Transverse colon (tissue), 4 donors: ENCODE results near the gene POLR2E. TPM values are rescaled to one million over a fixed set of nuclear protein-coding genes. Genes with fewer than 3 reads are reported as not detected.

Experiments used
- DNase-seq: peaks from one replicate; pipeline ENCODE4 v3.0.0-alpha.2; 2019
- H3K27ac ChIP-seq, 4 donors: fragments of 200-600 bp; sonication (generic); 2 replicates each; pipeline ENCODE4 v1.5.1; 2016 to 2018; ENCODE audit warnings: inconsistent platforms in 4 of 4
- H3K27me3 ChIP-seq: fragments of 200-600 bp; sonication (generic); 2 replicates; pipeline ENCODE4 v1.5.1; 2017; ENCODE audit warnings: inconsistent platforms
- H3K36me3 ChIP-seq, 4 donors: fragments of 200-600 bp; sonication (generic); 2 replicates each; pipeline ENCODE4 v1.5.1; 2017 to 2019; ENCODE audit warnings: inconsistent platforms in 4 of 4
- H3K4me1 ChIP-seq, 4 donors: fragments of 200-600 bp; sonication (generic); 2 replicates each; pipeline ENCODE4 v1.5.1; 2017 to 2020; ENCODE audit warnings: inconsistent platforms in 4 of 4
- H3K4me3 ChIP-seq, 4 donors: fragments of 200-600 bp; sonication (generic); 1 replicate in 1 of 4; 2 replicates in 3 of 4; pipeline versions ENCODE4 v1.5.1 to v1.6.1; 2017 to 2019; ENCODE audit warnings: inconsistent platforms in 4 of 4
- H3K9me3 ChIP-seq, 2 donors: fragments of 200-600 bp; sonication (generic); 2 replicates each; pipeline ENCODE4 v1.5.1; 2017 to 2019; ENCODE audit warnings: inconsistent platforms in 2 of 2
- EP300 ChIP-seq: sonication (generic); formaldehyde crosslinking; IDR thresholded peaks from one replicate; pipeline ENCODE4 v1.6.1; 2017; ENCODE audit warnings: antibody characterized with exemption, low read depth
- POLR2A ChIP-seq: fragments of 450-650 bp; IDR thresholded peaks from one replicate; pipeline ENCODE4 v1.6.1; 2016; ENCODE audit warnings: antibody characterized with exemption, mild to moderate bottlenecking, moderate library complexity
- POLR2AphosphoS5 ChIP-seq, 3 donors: sonication (generic); formaldehyde crosslinking; IDR thresholded peaks; one replicate each; pipeline ENCODE4 v1.6.1; 2016; ENCODE audit warnings: antibody characterized with exemption in 3 of 3
- WGBS, 2 donors: methylation state at CpG; one replicate each; pipeline ENCODE4 v1.1.5; 2018; ENCODE audit warnings: low coverage in 1 of 2; 5-methylcytosine and 5-hydroxymethylcytosine counted together
- in situ Hi-C, 4 donors: fragments of 200-750 bp; cut with MboI; loops; one replicate each; pipeline versions ENCODE4 v1.15.0 to v1.15.1; 2017; ENCODE audit warnings: low sequenced_read_pairs in 3 of 4, low pct_ligation_motif_present in 1 of 4, low pct_unique_long_range_greater_than_20kb in 1 of 4
- intact Hi-C: fragments of 100-400 bp; cut with DNase I; formaldehyde crosslinking; loops from one replicate; pipeline ENCODE4 v1.15.1; 2023; ENCODE audit warnings: low total_unique reads
- total RNA-seq, 4 donors: library from RNA; depleted of rRNA; stranded (reverse); fragments of >200 nt; gene quantifications; one replicate each; pipeline ENCODE4 v1.1.0, GENCODE V29; 2016
- TF ChIP-seq, protein P1 (sequence below), 5 experiments: fragments of 200-600 bp in 3 of 5; fragments of 450-650 bp in 2 of 5; sonication (generic) in 3 of 5; IDR thresholded peaks; 1 replicate in 2 of 5; 2 replicates in 3 of 5; pipeline ENCODE4 v1.5.1; 2016 to 2017; ENCODE audit warnings: antibody characterized with exemption in 5 of 5, inconsistent platforms in 3 of 5, mild to moderate bottlenecking in 2 of 5, moderate library complexity in 1 of 5

POLR2E gene
- total RNA-seq, 4 donors from 2014 or later = 74.8 to 167 (median 103) TPM

DNA sequence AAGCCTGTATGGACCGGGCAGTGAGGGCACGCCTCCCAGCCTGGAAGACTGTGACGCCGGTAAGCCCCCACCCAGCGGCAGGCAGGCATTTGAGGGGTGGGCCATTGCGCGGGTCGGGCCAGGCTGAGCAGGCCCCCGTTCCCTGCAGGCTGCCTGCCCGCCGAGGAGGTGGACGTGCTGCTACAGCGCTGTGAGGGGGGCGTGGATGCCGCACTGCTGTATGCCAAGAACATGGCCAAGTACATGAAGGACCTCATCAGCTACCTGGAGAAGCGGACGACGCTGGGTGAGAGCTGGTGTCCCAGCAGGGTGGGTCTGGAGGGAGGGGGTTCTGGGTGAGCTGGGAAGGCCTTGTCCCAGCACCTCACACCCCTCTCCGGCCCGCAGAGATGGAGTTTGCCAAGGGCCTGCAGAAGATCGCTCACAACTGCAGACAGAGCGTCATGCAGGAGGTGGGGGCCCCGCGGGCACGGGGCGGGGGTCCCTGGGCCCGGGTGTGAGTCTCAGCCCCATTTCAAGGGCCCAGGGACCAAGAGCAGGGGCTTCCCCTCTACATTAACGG, 21.1 kb downstream of the POLR2E start:
- 73% methylated on average over 25 of the region's 28 CpGs; no CpG with 5 or more reads in 1 of the 2 donors for WGBS, 2 donors
- Histone ChIP-seq H3K4me3 (peak overlapping the region in 2 of 4 donors; percentile 33 to 41), H3K27me3 (peaks cover 42% of the 10 kb centered on the region), H3K9me3 (no peaks in the 10 kb centered on the region), H3K4me1 (peaks cover 5 to 69% (median 36%) of the 10 kb centered on the region in 4 donors), H3K27ac (peak overlapping the region; percentile 44 to 74 (median 67)), H3K36me3 (no peaks in the 10 kb centered on the region)
- DNase-seq = no peak
- in situ Hi-C loops (no loop called here), intact Hi-C loops (no loop called here)
- TF ChIP-seq, protein P1, sequence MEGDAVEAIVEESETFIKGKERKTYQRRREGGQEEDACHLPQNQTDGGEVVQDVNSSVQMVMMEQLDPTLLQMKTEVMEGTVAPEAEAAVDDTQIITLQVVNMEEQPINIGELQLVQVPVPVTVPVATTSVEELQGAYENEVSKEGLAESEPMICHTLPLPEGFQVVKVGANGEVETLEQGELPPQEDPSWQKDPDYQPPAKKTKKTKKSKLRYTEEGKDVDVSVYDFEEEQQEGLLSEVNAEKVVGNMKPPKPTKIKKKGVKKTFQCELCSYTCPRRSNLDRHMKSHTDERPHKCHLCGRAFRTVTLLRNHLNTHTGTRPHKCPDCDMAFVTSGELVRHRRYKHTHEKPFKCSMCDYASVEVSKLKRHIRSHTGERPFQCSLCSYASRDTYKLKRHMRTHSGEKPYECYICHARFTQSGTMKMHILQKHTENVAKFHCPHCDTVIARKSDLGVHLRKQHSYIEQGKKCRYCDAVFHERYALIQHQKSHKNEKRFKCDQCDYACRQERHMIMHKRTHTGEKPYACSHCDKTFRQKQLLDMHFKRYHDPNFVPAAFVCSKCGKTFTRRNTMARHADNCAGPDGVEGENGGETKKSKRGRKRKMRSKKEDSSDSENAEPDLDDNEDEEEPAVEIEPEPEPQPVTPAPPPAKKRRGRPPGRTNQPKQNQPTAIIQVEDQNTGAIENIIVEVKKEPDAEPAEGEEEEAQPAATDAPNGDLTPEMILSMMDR (IDR thresholded peaks at IDR 0.05) = no peak

DNA sequence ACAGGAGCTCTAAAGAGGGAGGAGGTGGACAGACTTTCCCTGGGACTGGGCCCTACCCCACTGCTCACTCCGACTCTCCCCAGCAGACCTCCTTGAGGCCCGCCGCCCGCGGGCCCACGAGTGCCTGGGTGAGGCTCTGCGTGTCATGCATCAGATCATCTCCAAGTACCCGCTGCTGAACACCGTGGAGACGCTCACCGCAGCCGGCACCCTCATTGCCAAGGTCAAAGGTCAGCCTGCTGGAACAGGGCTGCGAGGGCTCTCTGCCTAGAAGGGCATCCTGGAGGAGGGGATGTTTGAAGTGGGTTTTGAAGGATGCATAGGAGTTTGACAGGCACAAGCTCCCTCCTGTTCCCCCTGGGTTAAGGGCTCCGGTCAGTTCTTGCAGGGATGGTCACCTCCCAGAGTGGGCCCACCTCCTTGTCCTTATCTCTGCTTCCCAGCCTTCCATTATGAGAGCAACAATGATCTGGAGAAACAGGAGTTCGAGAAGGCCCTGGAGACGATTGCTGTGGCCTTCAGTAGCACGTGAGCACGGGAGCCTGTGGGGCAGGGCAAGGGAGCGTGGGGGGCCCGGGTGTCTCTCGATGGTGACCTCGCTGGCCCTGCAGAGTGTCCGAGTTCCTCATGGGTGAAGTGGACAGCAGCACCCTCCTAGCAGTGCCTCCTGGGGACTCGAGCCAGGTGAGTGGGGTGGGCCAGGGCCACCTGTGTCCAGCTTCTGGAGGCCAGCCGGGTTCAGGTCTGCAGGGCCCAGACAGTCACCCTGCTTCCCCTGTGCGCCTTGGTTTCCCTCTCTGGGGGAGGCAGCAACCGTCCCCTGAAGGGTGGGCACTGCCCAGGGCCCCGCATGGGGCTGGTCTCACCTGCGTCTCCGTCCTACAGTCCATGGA, 21.9 kb downstream of the POLR2E start:
- WGBS, 2 donors = 83% methylated on average over 25 of the region's 30 CpGs; no CpG with 5 or more reads in 1 of the 2 donors
- no peak overlapping the region for H3K27ac ChIP-seq
- intact Hi-C loops = no loop called here

DNA sequence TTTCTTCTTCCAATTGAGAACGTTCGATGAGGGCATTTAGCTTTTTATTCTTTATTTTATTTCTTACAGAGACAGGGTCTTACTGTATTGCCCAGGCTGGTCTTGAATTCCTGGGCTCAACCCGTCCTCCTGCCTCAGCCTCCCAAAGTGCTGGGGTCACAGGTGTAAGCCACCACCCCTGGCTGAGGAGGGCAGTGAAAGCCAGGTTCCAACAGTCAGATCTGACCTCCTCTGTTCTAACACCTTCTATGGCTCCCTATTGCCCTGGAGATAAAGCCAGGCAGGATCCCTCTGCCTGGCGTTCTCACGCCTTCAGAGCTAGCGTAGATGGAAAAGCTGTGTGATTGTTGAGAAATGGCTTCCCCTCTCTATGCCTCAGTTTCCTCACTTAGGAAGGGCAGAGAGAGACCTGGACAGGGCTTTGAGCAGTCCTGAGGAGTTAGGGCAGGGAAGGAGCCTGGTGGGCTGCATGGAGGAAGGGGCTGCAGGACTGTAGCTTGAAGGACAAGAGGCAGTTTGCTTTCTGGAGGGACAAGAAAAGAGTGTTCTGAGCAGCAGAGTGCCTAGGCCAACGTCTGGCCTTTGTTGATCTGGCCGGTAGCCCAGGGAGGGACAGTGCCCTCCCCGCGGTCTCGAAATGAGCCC, 22.7 kb downstream of the POLR2E start:
- Histone ChIP-seq H3K9me3 (no peaks in the 10 kb centered on the region), H3K27ac (no peak overlapping the region), H3K4me3 (no peak overlapping the region), H3K4me1 (peaks cover 6 to 64% (median 39%) of the 10 kb centered on the region in 4 donors), H3K27me3 (peaks cover 55% of the 10 kb centered on the region), H3K36me3 (no peaks in the 10 kb centered on the region)
- no peak for DNase-seq
- in situ Hi-C loops (no loop called here), intact Hi-C loops (no loop called here)
- WGBS, 2 donors = 55% methylated on average over 11 of the region's 11 CpGs; no CpG with 5 or more reads in 1 of the 2 donors
- TF ChIP-seq EP300 = no peak
- TF ChIP-seq POLR2AphosphoS5 (IDR thresholded peaks at IDR 0.05) = no peak
- TF ChIP-seq, protein P1 (IDR thresholded peaks at IDR 0.05) = no peak
- no peak for TF ChIP-seq POLR2A

More for the DNA sequence above, 21.9 kb downstream of the POLR2E start:
- Histone ChIP-seq H3K4me3 (no peak overlapping the region), H3K9me3 (no peaks in the 10 kb centered on the region), H3K36me3 (no peaks in the 10 kb centered on the region), H3K27me3 (peaks cover 49% of the 10 kb centered on the region), H3K4me1 (peaks cover 5 to 67% (median 39%) of the 10 kb centered on the region in 4 donors)
- in situ Hi-C loops = no loop called here
- TF ChIP-seq EP300 (no peak), POLR2AphosphoS5 (IDR thresholded peaks at IDR 0.05) (no peak)
- TF ChIP-seq, protein P1 (IDR thresholded peaks at IDR 0.05) = no peak
- no peak for DNase-seq
